Thoracic aorta (tissue), 2 donors: Measurements from ENCODE around the gene LIF. TPM values are rescaled to one million over a fixed set of nuclear protein-coding genes. Genes with fewer than 3 reads are reported as not detected.

Source experiments
- ATAC-seq: fragments of 150-250 bp; one replicate; pipeline ENCODE4 v1.8.0; 2017; ENCODE audit warnings: low read depth; ENCODE audit not compliant: insufficient number of reproducible peaks, low FRiP score
- DNase-seq: peaks from one replicate; pipeline ENCODE4 v3.0.0-alpha.2; 2020; ENCODE audit warnings: low spot score
- H3K27ac ChIP-seq, 2 donors: fragments of 200-600 bp; sonication (generic); 1 replicate in 1 of 2; 2 replicates in 1 of 2; pipeline ENCODE4 v1.5.1; 2016; ENCODE audit warnings: mild to moderate bottlenecking in 2 of 2, moderate library complexity in 2 of 2
- H3K27me3 ChIP-seq: fragments of 200-600 bp; sonication (generic); replicated peaks from 2 replicates; pipeline ENCODE4 v1.6.0; 2016; ENCODE audit warnings: mild to moderate bottlenecking; ENCODE audit not compliant: insufficient read depth
- H3K36me3 ChIP-seq: fragments of 200-600 bp; sonication (generic); one replicate; pipeline ENCODE4 v1.5.1; 2016
- H3K4me1 ChIP-seq, 2 donors: fragments of 200-600 bp; sonication (generic); 1 replicate in 1 of 2; 2 replicates in 1 of 2; pipeline versions ENCODE4 v1.5.1 to v1.6.0; 2016; ENCODE audit warnings: low read depth in 2 of 2, mild to moderate bottlenecking in 1 of 2; ENCODE audit not compliant: control insufficient read depth in 1 of 2
- H3K4me3 ChIP-seq: fragments of 200-600 bp; sonication (generic); 2 replicates; pipeline ENCODE4 v1.5.1; 2016; ENCODE audit warnings: mild to moderate bottlenecking
- H3K9me3 ChIP-seq: fragments of 200-600 bp; sonication (generic); 2 replicates; pipeline ENCODE4 v1.5.1; 2016
- total RNA-seq, 2 donors: library from RNA; depleted of rRNA; stranded (reverse); fragments of >200 nt; gene quantifications; one replicate each; pipeline versions ENCODE4 v1.1.0 to v1.2.3, GENCODE V29; 2016
- TF ChIP-seq, protein P1 (sequence below): fragments of 200-600 bp; sonication (generic); IDR thresholded peaks from one replicate; pipeline ENCODE4 v1.5.1; 2019; ENCODE audit warnings: antibody characterized with exemption

LIF gene
- total RNA-seq, 2 donors from 2014 or later: 1.4 to 11.3 TPM

GRCh38 chr22:30286813-30287647 is 40.5 kb upstream of the LIF start:
- H3K4me3 ChIP-seq: no peak overlapping the region
- TF ChIP-seq, protein P1, sequence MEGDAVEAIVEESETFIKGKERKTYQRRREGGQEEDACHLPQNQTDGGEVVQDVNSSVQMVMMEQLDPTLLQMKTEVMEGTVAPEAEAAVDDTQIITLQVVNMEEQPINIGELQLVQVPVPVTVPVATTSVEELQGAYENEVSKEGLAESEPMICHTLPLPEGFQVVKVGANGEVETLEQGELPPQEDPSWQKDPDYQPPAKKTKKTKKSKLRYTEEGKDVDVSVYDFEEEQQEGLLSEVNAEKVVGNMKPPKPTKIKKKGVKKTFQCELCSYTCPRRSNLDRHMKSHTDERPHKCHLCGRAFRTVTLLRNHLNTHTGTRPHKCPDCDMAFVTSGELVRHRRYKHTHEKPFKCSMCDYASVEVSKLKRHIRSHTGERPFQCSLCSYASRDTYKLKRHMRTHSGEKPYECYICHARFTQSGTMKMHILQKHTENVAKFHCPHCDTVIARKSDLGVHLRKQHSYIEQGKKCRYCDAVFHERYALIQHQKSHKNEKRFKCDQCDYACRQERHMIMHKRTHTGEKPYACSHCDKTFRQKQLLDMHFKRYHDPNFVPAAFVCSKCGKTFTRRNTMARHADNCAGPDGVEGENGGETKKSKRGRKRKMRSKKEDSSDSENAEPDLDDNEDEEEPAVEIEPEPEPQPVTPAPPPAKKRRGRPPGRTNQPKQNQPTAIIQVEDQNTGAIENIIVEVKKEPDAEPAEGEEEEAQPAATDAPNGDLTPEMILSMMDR: peak; percentile 87
- DNase-seq: no peak
- ATAC-seq: no peak
- H3K27ac ChIP-seq: no peak overlapping the region
- no peaks in the 10 kb centered on the region for H3K27me3 ChIP-seq
- H3K9me3 ChIP-seq: no peaks in the 10 kb centered on the region
- H3K36me3 ChIP-seq: peaks cover 25% of the 10 kb centered on the region
- H3K4me1 ChIP-seq: peaks cover 16 to 39% of the 10 kb centered on the region in 2 donors

GRCh38 chr22:30286331-30286730 is 39.8 kb upstream of the LIF start:
- no peak overlapping the region for H3K4me3 ChIP-seq
- ATAC-seq: no peak
- TF ChIP-seq, protein P1: no peak
- peaks cover 13 to 32% of the 10 kb centered on the region in 2 donors for H3K4me1 ChIP-seq
- H3K27me3 ChIP-seq: no peaks in the 10 kb centered on the region
- no peak overlapping the region for H3K27ac ChIP-seq
- H3K9me3 ChIP-seq: no peaks in the 10 kb centered on the region
- H3K36me3 ChIP-seq: peaks cover 20% of the 10 kb centered on the region
- no peak for DNase-seq

GRCh38 chr22:30285846-30286200 is 39.3 kb upstream of the LIF start:
- Histone ChIP-seq H3K27ac (no peak overlapping the region), H3K36me3 (peaks cover 20% of the 10 kb centered on the region), H3K9me3 (no peaks in the 10 kb centered on the region), H3K27me3 (no peaks in the 10 kb centered on the region), H3K4me3 (no peak overlapping the region), H3K4me1 (peaks cover 9 to 27% of the 10 kb centered on the region in 2 donors)
- DNase-seq (no peak), ATAC-seq (no peak)
- TF ChIP-seq, protein P1: no peak

GRCh38 chr22:30285176-30285845 is 38.8 kb upstream of the LIF start:
- Histone ChIP-seq H3K4me1 (peaks cover 4 to 22% of the 10 kb centered on the region in 2 donors), H3K36me3 (peaks cover 20% of the 10 kb centered on the region), H3K27ac (no peak overlapping the region), H3K27me3 (no peaks in the 10 kb centered on the region), H3K9me3 (no peaks in the 10 kb centered on the region), H3K4me3 (no peak overlapping the region)
- ATAC-seq (no peak), DNase-seq (no peak)
- TF ChIP-seq, protein P1: no peak

DNA sequence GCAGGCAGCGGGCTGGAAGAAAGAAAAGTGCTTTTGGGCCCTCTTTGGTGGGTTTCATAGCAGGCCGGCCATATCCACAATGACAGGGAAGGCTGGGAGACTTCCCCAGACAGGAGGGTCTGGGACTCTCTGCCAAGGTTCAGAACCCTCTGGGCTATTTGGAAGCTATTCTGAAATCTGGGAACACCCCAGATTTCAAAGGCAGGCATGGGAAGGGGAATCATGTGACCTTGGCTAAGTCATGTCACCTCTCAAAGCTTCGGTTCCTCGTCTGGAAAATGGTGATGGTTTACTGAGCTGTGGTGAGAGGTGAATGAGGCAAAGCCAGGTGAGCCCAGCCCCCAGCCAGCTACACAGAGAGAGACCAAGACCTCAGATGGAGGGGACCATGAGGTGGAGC is 38.1 kb upstream of the LIF start:
- peaks cover 20% of the 10 kb centered on the region for H3K36me3 ChIP-seq
- H3K9me3 ChIP-seq: no peaks in the 10 kb centered on the region
- H3K27me3 ChIP-seq: no peaks in the 10 kb centered on the region
- no peak overlapping the region for H3K4me3 ChIP-seq
- peaks cover 3 to 16% of the 10 kb centered on the region in 2 donors for H3K4me1 ChIP-seq
- TF ChIP-seq, protein P1: no peak
- DNase-seq: no peak
- no peak overlapping the region for H3K27ac ChIP-seq
- no peak for ATAC-seq
